Activated T-cell treated with anti-CD3 and anti-CD28 coated beads for 1 hour (primary cell): Measurements from ENCODE around the gene CA10.

Experiments used
- DNase-seq: peaks from one replicate; pipeline ENCODE4 v3.0.0-alpha.2; 2020; ENCODE audit warnings: low read depth

Gene CA10

GRCh38 chr17:51724043-51724580 lies 434.4 kb downstream of the CA10 start:
- no peak for DNase-seq

- no peak for DNase-seq
These were observed 435.5 kb downstream of the CA10 start for GRCh38 chr17:51722994-51723393.

GRCh38 chr17:51721730-51722129 lies 436.8 kb downstream of the CA10 start:
- no peak for DNase-seq

- no peak for DNase-seq
These were observed 438.1 kb downstream of the CA10 start for GRCh38 chr17:51720439-51720838.

GRCh38 chr17:51718983-51719382 lies 439.5 kb downstream of the CA10 start:
- no peak for DNase-seq

GRCh38 chr17:51711581-51711980 lies 446.9 kb downstream of the CA10 start:
- DNase-seq = no peak

GRCh38 chr17:51710634-51710979 lies 447.9 kb downstream of the CA10 start:
- DNase-seq = no peak

GRCh38 chr17:51709694-51710633 lies 448.6 kb downstream of the CA10 start:
- no peak for DNase-seq

- no peak for DNase-seq
These were observed 451.3 kb downstream of the CA10 start for GRCh38 chr17:51707216-51707615.

GRCh38 chr17:51706093-51706492 lies 452.4 kb downstream of the CA10 start:
- no peak for DNase-seq

GRCh38 chr17:51703361-51704341 lies 454.9 kb downstream of the CA10 start:
- DNase-seq = no peak

GRCh38 chr17:51702963-51703360 lies 455.6 kb downstream of the CA10 start:
- no peak for DNase-seq

- no peak for DNase-seq
These were observed 457.0 kb downstream of the CA10 start for GRCh38 chr17:51701501-51701900.

- DNase-seq = no peak
These were observed 458.3 kb downstream of the CA10 start for GRCh38 chr17:51700011-51700760.

GRCh38 chr17:51699303-51699702 lies 459.2 kb downstream of the CA10 start:
- DNase-seq = no peak

- DNase-seq = no peak
These were observed 465.6 kb downstream of the CA10 start for GRCh38 chr17:51692917-51693316.

GRCh38 chr17:51687887-51688286 lies 470.6 kb downstream of the CA10 start:
- DNase-seq = no peak

- DNase-seq = no peak
These were observed 473.1 kb downstream of the CA10 start for GRCh38 chr17:51685287-51685909.

- DNase-seq = no peak
These were observed 474.3 kb downstream of the CA10 start for GRCh38 chr17:51684214-51684613.

GRCh38 chr17:51683291-51683690 lies 475.2 kb downstream of the CA10 start:
- DNase-seq = no peak

GRCh38 chr17:51682115-51682514 lies 476.4 kb downstream of the CA10 start:
- DNase-seq = no peak
